Endothelial cell of umbilical vein (primary cell): ENCODE results near the gene RASL10B. TPM values are rescaled to one million over a fixed set of nuclear protein-coding genes. Genes with fewer than 3 reads are reported as not detected.

ENCODE experiments used
- BruUV-seq: library from RNA; stranded (reverse); fragments of 400-500 nt; replicated peaks from 2 replicates; lab custom pipeline; 2021; lab: Mats Ljungman, UMichigan
- CTCF ChIA-PET: fragments of 300-600, 350-600 bp; sonication (Branson Sonifier 250); formaldehyde crosslinking; loops from one replicate; lab custom pipeline; 2021; ENCODE audit warnings: antibody characterized with exemption, inconsistent platforms; lab: Charles Lee
- POLR2A ChIA-PET: fragments of 300-600, 350-600 bp; sonication (Branson Sonifier 250); formaldehyde crosslinking; loops from one replicate; lab custom pipeline; 2021; ENCODE audit warnings: antibody characterized with exemption, inconsistent platforms; lab: Charles Lee
- DNase-seq: peaks from one replicate; pipeline ENCODE4 v3.0.0-alpha.2; 2011; ENCODE audit warnings: low read depth, low spot score
- FAIRE-seq: peaks from 2 replicates; lab custom pipeline; 2011; peaks lifted over from hg19 to GRCh38; lab: Jason Lieb, UNC
- H2AFZ ChIP-seq: 2 replicates; pipeline ENCODE4 v1.6.0; 2012; ENCODE audit warnings: low read depth, low read length, control low read depth, inconsistent platforms
- H3K27ac ChIP-seq: 2 replicates; pipeline ENCODE4 v1.5.1; 2011; ENCODE audit warnings: low read depth, mild to moderate bottlenecking, control low read depth, low read length, moderate library complexity; ENCODE audit not compliant: insufficient read depth
- H3K27me3 ChIP-seq, 2 experiments: 2 replicates each; pipeline versions ENCODE4 v1.6.0 to v1.6.1; 2011; ENCODE audit warnings: low read length in 2 of 2, mixed read lengths in 1 of 2; ENCODE audit not compliant: control insufficient read depth in 2 of 2, insufficient read depth in 2 of 2
- H3K36me3 ChIP-seq, 2 experiments: 2 replicates in 1 of 2; 3 replicates in 1 of 2; pipeline ENCODE4 v1.5.1; 2011; ENCODE audit warnings: low read length in 2 of 2, mild to moderate bottlenecking in 1 of 2, moderate library complexity in 1 of 2; ENCODE audit not compliant: control insufficient read depth in 2 of 2, insufficient read depth in 2 of 2; ENCODE audit errors: extremely low read depth in 1 of 2
- H3K4me1 ChIP-seq: 3 replicates; pipeline ENCODE4 v1.5.1; 2011; ENCODE audit warnings: mild to moderate bottlenecking, low read length; ENCODE audit not compliant: control insufficient read depth, insufficient read depth; ENCODE audit errors: extremely low read depth
- H3K4me2 ChIP-seq: 2 replicates; pipeline ENCODE4 v1.6.1; 2011; ENCODE audit warnings: low read length, control low read depth, mixed read lengths; ENCODE audit not compliant: insufficient read depth
- H3K4me3 ChIP-seq, 3 experiments: fragments of 200-600 bp in 1 of 3; sonication (generic), shearing (Covaris generic) in 1 of 3; replicated peaks in 1 of 3; 2 replicates each; pipeline ENCODE4 v1.5.1; 2011 to 2016; ENCODE audit warnings: control low read depth in 3 of 3, low read length in 3 of 3, mild to moderate bottlenecking in 2 of 3, inconsistent platforms in 1 of 3, low read depth in 1 of 3, moderate library complexity in 1 of 3; ENCODE audit not compliant: insufficient read depth in 1 of 3
- H3K79me2 ChIP-seq: 2 replicates; pipeline ENCODE4 v1.6.0; 2012; ENCODE audit warnings: low read length, inconsistent platforms; ENCODE audit not compliant: control insufficient read depth, insufficient read depth
- H3K9ac ChIP-seq: replicated peaks from 2 replicates; pipeline ENCODE3; 2011; ENCODE audit warnings: low read length, control low read depth; ENCODE audit not compliant: insufficient read depth; ENCODE audit errors: extremely low read depth
- H3K9me1 ChIP-seq: replicated peaks from 3 replicates; pipeline ENCODE4 v1.6.0; 2011; ENCODE audit warnings: mild to moderate bottlenecking, low read length; ENCODE audit not compliant: control insufficient read depth, insufficient read depth; ENCODE audit errors: extremely low read depth
- H3K9me3 ChIP-seq: replicated peaks from 2 replicates; pipeline ENCODE4 v1.5.1; 2012; ENCODE audit warnings: low read length, inconsistent platforms; ENCODE audit not compliant: control insufficient read depth, insufficient read depth
- H4K20me1 ChIP-seq: replicated peaks from 2 replicates; pipeline ENCODE3; 2011; ENCODE audit warnings: mild to moderate bottlenecking, low read length; ENCODE audit not compliant: control insufficient read depth, insufficient read depth; ENCODE audit errors: extremely low read depth
- EZH2 ChIP-seq: IDR thresholded peaks from 2 replicates; pipeline ENCODE4 v1.6.1; 2012; ENCODE audit warnings: borderline replicate concordance, low read depth, mild to moderate bottlenecking, moderate library complexity, low read length, inconsistent platforms; ENCODE audit not compliant: severe bottlenecking
- FOS ChIP-seq: IDR thresholded peaks from 2 replicates; pipeline ENCODE4 v1.6.1; 2011; ENCODE audit warnings: mild to moderate bottlenecking, low read length, moderate library complexity, borderline replicate concordance; ENCODE audit not compliant: insufficient read depth
- GATA2 ChIP-seq: IDR thresholded peaks from 2 replicates; pipeline ENCODE4 v1.7.0; 2011; ENCODE audit warnings: low read depth, mild to moderate bottlenecking, moderate library complexity, mixed read lengths, low read length; ENCODE audit not compliant: insufficient read length, insufficient read depth
- JUN ChIP-seq: IDR thresholded peaks from 2 replicates; pipeline ENCODE4 v1.6.1; 2011; ENCODE audit warnings: borderline replicate concordance, low read depth; ENCODE audit not compliant: insufficient read length, insufficient read depth
- MAX ChIP-seq: IDR thresholded peaks from 2 replicates; pipeline ENCODE4 v1.6.1; 2011; ENCODE audit not compliant: insufficient read depth, insufficient read length
- MYC ChIP-seq: IDR thresholded peaks from one replicate; pipeline ENCODE4 v1.6.1; 2011; ENCODE audit warnings: mild to moderate bottlenecking, low read depth, low read length
- POLR2A ChIP-seq: IDR thresholded peaks from 2 replicates; pipeline ENCODE4 v1.6.1; 2012; ENCODE audit warnings: low read depth, mild to moderate bottlenecking, control low read depth, low read length
- POLR2AphosphoS5 ChIP-seq: IDR thresholded peaks from 2 replicates; pipeline ENCODE4 v1.6.1; 2012; ENCODE audit warnings: low read depth, mild to moderate bottlenecking, control low read depth, low read length, moderate library complexity; ENCODE audit not compliant: insufficient read depth
- dilution Hi-C: fragments of 300-500 bp; cut with MboI; formaldehyde crosslinking; loops from one replicate; pipeline ENCODE4 v1.15.0; 2019; ENCODE audit warnings: low sequenced_read_pairs; ENCODE audit not compliant: extremely low pct_ligation_motif_present
- intact Hi-C: fragments of 100-400 bp; cut with micrococcal nuclease; formaldehyde crosslinking; loops from one replicate; pipeline ENCODE4 v1.10.0; 2022
- polyA plus RNA-seq, 4 experiments: library from polyadenylated mRNA; depleted of rRNA in 3 of 4; stranded (reverse) in 3 of 4; unstranded in 1 of 4; fragments of >200 nt; gene quantifications; 2 replicates each; pipeline versions ENCODE4 v1.2.1 to v1.2.3, GENCODE V29; 2011 to 2012; ENCODE audit warnings: missing spikeins in 1 of 4
- total RNA-seq: library from RNA; stranded (reverse); gene quantifications from 2 replicates; pipeline ENCODE4 v1.2.3, GENCODE V29; 2021
- TF ChIP-seq, protein P1 (sequence below), 2 donors: IDR thresholded peaks; 1 replicate in 1 of 2; 2 replicates in 1 of 2; pipeline ENCODE4 v1.5.1; 2011; ENCODE audit warnings: low read length in 2 of 2, mild to moderate bottlenecking in 2 of 2, moderate library complexity in 2 of 2, control low read depth in 1 of 2, inconsistent platforms in 1 of 2, low read depth in 1 of 2; ENCODE audit not compliant: insufficient read depth in 1 of 2; ENCODE audit errors: extremely low read depth in 1 of 2

RASL10B gene
- total and polyA plus RNA-seq, 2 donors (not counting 3 experiments of a cell fraction or from before 2014, with no cell fraction given) = 0.19 to 0.71 TPM

- no peaks in the 10 kb centered on the region for H3K36me3 ChIP-seq
- ChIA-PET POLR2A (no interaction called here), CTCF (no interaction called here)
- no peaks in the 10 kb centered on the region for H3K4me1 ChIP-seq
- H4K20me1 ChIP-seq = no peaks in the 10 kb centered on the region
- H3K79me2 ChIP-seq = no peaks in the 10 kb centered on the region
- intact Hi-C loops (no loop called here), dilution Hi-C loops (loop anchor here (25.0 kb wide), 1 partner anchor 126 kb away; no protein-coding TSS in a partner anchor)
- no peak overlapping the region for H2AFZ ChIP-seq
- BruUV-seq = no TSS peak
- DNase-seq (no peak), FAIRE-seq (no peak)
- H3K9me1 ChIP-seq = no peaks in the 10 kb centered on the region
- TF ChIP-seq FOS = no peak
- TF ChIP-seq EZH2 = no peak
- no peak for TF ChIP-seq GATA2
- no peak for TF ChIP-seq MYC
- no peak for TF ChIP-seq JUN
- no peak for TF ChIP-seq POLR2AphosphoS5
- no peak overlapping the region for H3K9ac ChIP-seq
- no peaks in the 10 kb centered on the region for H3K9me3 ChIP-seq
- H3K27ac ChIP-seq = no peak overlapping the region
- no peak overlapping the region for H3K4me3 ChIP-seq
- H3K27me3 ChIP-seq = peaks cover 37% of the 10 kb centered on the region in 2 experiments
- H3K4me2 ChIP-seq = no peak overlapping the region
Measured at GRCh38 chr17:35738519-35739133, 7.2 kb downstream of the RASL10B start.

GRCh38 chr17:35740216-35740615 is 8.8 kb downstream of the RASL10B start:
- intact Hi-C loops = no loop called here
- H3K36me3 ChIP-seq = no peaks in the 10 kb centered on the region
- H3K9ac ChIP-seq = no peak overlapping the region
- peaks cover 37% of the 10 kb centered on the region in 2 experiments for H3K27me3 ChIP-seq
- TF ChIP-seq JUN (no peak), MYC (no peak), EZH2 (no peak), POLR2A (no peak), POLR2AphosphoS5 (no peak), MAX (no peak), FOS (no peak), GATA2 (no peak)
- TF ChIP-seq, protein P1, sequence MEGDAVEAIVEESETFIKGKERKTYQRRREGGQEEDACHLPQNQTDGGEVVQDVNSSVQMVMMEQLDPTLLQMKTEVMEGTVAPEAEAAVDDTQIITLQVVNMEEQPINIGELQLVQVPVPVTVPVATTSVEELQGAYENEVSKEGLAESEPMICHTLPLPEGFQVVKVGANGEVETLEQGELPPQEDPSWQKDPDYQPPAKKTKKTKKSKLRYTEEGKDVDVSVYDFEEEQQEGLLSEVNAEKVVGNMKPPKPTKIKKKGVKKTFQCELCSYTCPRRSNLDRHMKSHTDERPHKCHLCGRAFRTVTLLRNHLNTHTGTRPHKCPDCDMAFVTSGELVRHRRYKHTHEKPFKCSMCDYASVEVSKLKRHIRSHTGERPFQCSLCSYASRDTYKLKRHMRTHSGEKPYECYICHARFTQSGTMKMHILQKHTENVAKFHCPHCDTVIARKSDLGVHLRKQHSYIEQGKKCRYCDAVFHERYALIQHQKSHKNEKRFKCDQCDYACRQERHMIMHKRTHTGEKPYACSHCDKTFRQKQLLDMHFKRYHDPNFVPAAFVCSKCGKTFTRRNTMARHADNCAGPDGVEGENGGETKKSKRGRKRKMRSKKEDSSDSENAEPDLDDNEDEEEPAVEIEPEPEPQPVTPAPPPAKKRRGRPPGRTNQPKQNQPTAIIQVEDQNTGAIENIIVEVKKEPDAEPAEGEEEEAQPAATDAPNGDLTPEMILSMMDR (IDR thresholded peaks at IDR 0.05; ENCODE audit: extremely low read depth in 1 of 2, insufficient read depth in 1 of 2, low read depth in 1 of 2, low read length in 2 of 2) = no peak
- no peak overlapping the region for H3K4me3 ChIP-seq
- H3K27ac ChIP-seq = no peak overlapping the region
- BruUV-seq = no TSS peak
- dilution Hi-C loops = loop anchor here (25.0 kb wide), 1 partner anchor 128 kb away; no protein-coding TSS in a partner anchor
- H3K9me1 ChIP-seq = no peaks in the 10 kb centered on the region
- ChIA-PET POLR2A (no interaction called here), CTCF (interaction anchor here (0.7 to 2.0 kb wide), 3 partner anchors 9 to 127 kb away, joined by 3 to 7 read pairs (median 3); no protein-coding TSS in a partner anchor)
- no peak for DNase-seq
- no peak overlapping the region for H2AFZ ChIP-seq
- H3K9me3 ChIP-seq = no peaks in the 10 kb centered on the region
- no peak overlapping the region for H3K4me2 ChIP-seq
- no peak for FAIRE-seq
- H3K79me2 ChIP-seq = no peaks in the 10 kb centered on the region
- H3K4me1 ChIP-seq = no peaks in the 10 kb centered on the region
- H4K20me1 ChIP-seq = no peaks in the 10 kb centered on the region
